Stimulated activated memory B cell treated with anti-CD40 and anti-IgM and Interleukin-4, amounts not matched to agents 10 μg/mL and 1 μg/mL and 100 μg/mL, for 72 hours (primary cell): ENCODE results near the gene IGFN1.

Experiments used
- ATAC-seq: fragments of 150-1000 bp; cut with Tn5 transposase; 2 replicates; pipeline ENCODE4 v1.10.0; 2021
- H3K27ac Mint-ChIP-seq: one replicate; pipeline ENCODE4 v1.8.0; 2022; ENCODE audit warnings: mild to moderate bottlenecking, mixed read lengths
- H3K27me3 Mint-ChIP-seq: one replicate; pipeline ENCODE4 v1.8.0; 2022; ENCODE audit warnings: mixed read lengths
- H3K36me3 Mint-ChIP-seq: one replicate; pipeline ENCODE4 v1.8.0; 2022; ENCODE audit warnings: mixed read lengths
- H3K4me1 Mint-ChIP-seq: one replicate; pipeline ENCODE4 v1.8.0; 2022; ENCODE audit warnings: mixed read lengths
- H3K4me3 Mint-ChIP-seq: one replicate; pipeline ENCODE4 v1.8.0; 2022; ENCODE audit warnings: mild to moderate bottlenecking, moderate library complexity, mixed read lengths
- H3K9me3 Mint-ChIP-seq: one replicate; pipeline ENCODE4 v1.8.0; 2022; ENCODE audit warnings: mixed read lengths

IGFN1 gene

DNA sequence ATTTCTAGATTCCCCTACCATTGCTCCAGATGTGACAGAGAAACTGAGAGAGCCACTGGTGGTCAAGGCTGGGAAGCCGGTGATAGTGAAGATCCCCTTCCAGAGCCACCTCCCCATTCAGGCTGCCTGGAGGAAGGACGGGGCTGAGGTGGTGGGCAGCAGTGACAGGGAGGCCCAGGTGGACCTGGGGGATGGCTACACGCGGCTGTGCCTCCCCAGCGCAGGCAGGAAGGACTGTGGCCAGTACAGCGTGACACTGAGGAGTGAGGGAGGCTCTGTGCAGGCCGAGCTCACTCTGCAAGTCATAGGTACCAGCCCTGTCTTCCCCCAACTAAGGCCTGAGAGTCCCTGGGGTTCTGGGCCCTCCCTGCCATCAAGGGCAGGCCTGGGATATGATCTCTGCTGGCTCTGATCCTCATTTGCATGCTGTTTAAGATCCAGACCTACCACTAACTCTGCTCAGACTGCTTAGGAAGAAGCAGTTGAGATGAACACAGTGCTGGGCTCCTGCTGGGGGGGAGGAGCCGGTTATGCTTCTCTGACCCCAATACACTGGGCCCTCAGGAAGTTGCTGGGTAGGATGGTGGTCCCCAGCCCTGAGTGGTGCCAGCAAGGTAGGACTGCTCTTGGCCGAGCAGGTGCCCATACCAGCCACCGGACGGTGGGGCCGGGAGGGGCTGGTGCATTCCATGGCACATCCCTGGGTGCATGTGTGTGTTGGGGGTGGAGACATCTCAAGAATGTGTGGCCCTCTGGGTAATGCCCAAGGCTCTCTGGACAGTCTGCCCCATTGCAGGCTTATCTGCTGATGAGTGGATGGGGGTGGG, 25.1 kb downstream of the IGFN1 start:
- no peak overlapping the region for H3K27ac Mint-ChIP-seq
- no peaks in the 10 kb centered on the region for H3K9me3 Mint-ChIP-seq
- ATAC-seq = no peak
- no peak overlapping the region for H3K4me3 Mint-ChIP-seq
- no peaks in the 10 kb centered on the region for H3K4me1 Mint-ChIP-seq
- H3K27me3 Mint-ChIP-seq = peaks cover 25% of the 10 kb centered on the region
- H3K36me3 Mint-ChIP-seq = no peaks in the 10 kb centered on the region

DNA sequence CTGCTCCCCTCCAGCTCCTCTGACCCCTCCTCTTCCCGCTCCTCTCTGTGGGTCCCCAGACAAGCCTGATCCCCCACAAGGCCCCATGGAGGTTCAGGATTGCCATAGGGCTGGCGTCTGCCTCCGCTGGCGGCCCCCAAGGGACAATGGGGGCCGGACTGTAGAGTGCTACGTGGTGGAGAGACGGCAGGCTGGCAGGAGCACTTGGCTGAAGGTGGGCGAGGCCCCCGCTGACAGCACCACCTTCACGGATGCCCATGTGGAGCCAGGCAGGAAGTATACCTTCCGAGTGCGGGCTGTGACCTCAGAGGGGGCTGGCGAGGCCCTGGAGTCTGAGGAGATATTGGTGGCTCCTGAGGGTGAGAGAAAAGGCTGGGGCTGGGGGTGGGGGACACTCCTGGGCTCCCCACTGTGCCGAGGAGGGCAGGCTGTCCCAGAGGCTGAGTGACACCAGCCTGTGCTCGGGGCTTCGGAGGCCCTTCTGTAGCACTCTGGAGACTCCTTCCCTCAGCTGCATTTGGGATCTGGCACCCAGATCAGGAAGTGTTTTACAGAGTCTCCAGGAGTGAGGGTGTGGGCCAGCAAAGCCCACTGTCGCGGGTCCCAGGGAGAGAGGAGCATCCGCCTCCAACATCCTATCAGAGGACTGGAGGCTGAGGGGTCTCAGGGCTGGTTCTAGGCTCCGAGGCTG, 25.9 kb downstream of the IGFN1 start:
- no peaks in the 10 kb centered on the region for H3K4me1 Mint-ChIP-seq
- no peak for ATAC-seq
- H3K4me3 Mint-ChIP-seq = no peak overlapping the region
- H3K27ac Mint-ChIP-seq = no peak overlapping the region
- H3K27me3 Mint-ChIP-seq = peaks cover 17% of the 10 kb centered on the region
- no peaks in the 10 kb centered on the region for H3K9me3 Mint-ChIP-seq
- H3K36me3 Mint-ChIP-seq = no peaks in the 10 kb centered on the region

DNA sequence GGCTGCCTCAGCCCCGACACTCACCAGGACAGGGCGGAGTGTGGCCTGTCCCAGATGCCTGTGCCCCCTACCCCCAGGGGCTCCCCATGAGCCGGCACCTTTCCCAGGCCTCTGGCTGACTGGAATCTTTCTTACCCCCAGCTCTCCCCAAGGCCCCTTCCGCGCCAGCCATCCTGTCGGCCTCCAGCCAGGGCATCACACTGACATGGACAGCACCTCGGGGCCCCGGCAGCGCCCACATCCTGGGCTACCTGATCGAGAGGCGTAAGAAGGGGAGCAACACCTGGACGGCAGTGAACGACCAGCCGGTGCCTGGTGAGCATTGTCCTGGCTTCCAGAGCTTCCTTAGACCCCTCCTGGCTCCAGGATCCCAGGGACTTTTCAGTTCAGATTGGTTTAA, 26.5 kb downstream of the IGFN1 start:
- Mint-ChIP-seq H3K9me3 (no peaks in the 10 kb centered on the region), H3K27ac (no peak overlapping the region)
- ATAC-seq = no peak

DNA sequence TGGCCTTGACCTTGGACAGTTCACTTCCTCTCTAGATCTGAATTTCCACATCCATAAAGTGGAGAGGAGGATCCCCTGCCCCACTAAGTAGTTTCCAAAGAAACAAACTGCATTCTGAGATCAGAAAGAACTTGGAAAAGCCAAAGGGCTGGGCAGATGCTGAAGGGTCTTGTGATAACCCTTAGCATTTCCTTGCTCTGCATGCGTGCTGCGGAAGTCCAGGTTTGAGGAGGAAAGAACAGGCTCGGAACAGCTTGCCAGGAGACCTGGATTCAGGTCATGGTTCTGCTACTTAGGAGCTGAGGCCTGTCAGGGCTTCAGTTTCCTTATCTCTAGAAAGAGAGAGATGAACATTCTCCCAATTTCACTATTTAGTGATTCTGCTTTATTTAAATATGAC, 27.2 kb downstream of the IGFN1 start:
- Mint-ChIP-seq H3K4me3 (no peak overlapping the region), H3K4me1 (no peaks in the 10 kb centered on the region), H3K9me3 (no peaks in the 10 kb centered on the region), H3K27me3 (peaks cover 6% of the 10 kb centered on the region), H3K27ac (no peak overlapping the region), H3K36me3 (no peaks in the 10 kb centered on the region)
- no peak for ATAC-seq

More for the DNA sequence above, 26.5 kb downstream of the IGFN1 start:
- Mint-ChIP-seq H3K4me3 (no peak overlapping the region), H3K36me3 (no peaks in the 10 kb centered on the region), H3K27me3 (peaks cover 11% of the 10 kb centered on the region), H3K4me1 (no peaks in the 10 kb centered on the region)

DNA sequence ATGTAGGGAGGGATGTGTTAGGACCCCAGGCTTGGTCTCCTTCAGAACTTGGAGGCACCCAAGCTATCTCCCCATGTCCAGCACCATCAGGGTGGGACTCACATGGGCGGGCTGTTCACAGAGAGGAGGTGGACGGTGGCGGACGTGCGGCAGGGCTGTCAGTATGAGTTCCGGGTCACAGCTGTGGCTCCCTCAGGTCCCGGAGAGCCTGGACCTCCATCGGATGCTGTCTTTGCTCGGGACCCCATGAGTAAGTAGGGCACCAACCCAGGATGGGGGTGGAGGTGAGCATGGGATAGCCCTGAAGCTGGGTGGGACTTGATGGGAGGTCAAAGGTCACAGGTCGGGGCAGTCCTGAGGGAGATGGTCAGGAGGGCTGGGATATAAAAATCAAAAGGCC, 27.8 kb downstream of the IGFN1 start:
- ATAC-seq = no peak
- H3K27ac Mint-ChIP-seq = no peak overlapping the region
- H3K4me1 Mint-ChIP-seq = no peaks in the 10 kb centered on the region
- peaks cover under 1% of the 10 kb centered on the region for H3K27me3 Mint-ChIP-seq
- no peaks in the 10 kb centered on the region for H3K36me3 Mint-ChIP-seq
- H3K4me3 Mint-ChIP-seq = no peak overlapping the region
- H3K9me3 Mint-ChIP-seq = no peaks in the 10 kb centered on the region

DNA sequence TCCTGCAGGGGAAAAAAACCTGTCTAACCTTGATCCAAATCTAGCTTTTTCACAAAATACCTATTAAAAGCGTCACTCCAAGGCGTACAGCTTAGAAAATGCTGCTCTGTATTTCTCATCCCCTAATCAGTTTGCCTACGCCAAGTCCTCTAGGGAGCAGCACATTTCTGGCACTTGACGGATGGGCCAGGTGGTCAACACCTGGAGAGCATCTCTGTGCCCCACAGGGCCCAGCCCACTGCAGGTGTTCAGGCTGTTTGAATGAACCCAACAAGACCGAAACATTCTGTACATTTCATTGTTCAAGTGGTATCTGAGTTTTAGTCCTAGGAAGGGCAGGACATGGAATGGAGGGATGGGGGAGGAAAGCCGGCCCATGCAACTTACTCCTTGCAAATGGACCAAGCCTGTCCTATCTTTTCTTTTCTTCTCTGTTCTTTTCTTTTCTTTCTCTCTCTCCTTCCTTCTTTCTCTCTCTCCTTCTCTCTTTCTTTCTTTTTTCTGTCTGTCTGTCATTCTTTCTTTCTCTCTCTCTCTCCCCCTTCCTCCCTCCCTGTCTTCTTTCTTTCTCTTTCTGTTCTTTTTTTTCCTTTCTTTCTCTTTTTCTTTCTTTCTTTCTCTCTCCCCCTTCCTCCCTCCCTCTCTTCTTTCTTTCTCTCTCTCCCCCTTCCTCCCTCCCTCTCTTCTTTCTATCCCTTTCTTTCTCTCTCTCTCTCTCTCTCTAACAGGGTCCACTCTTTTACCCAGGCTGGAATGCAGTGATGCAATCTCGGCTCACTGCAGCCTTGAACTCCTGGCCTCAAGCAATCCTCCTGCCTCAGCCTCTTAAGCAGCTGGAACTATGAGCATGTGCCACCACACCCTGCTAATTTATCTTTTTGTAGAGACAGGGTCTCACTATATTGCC, 29.1 kb downstream of the IGFN1 start:
- no peaks in the 10 kb centered on the region for H3K36me3 Mint-ChIP-seq
- no peaks in the 10 kb centered on the region for H3K9me3 Mint-ChIP-seq
- no peaks in the 10 kb centered on the region for H3K27me3 Mint-ChIP-seq
- H3K27ac Mint-ChIP-seq = no peak overlapping the region
- no peak for ATAC-seq
- no peak overlapping the region for H3K4me3 Mint-ChIP-seq
- H3K4me1 Mint-ChIP-seq = no peaks in the 10 kb centered on the region

DNA sequence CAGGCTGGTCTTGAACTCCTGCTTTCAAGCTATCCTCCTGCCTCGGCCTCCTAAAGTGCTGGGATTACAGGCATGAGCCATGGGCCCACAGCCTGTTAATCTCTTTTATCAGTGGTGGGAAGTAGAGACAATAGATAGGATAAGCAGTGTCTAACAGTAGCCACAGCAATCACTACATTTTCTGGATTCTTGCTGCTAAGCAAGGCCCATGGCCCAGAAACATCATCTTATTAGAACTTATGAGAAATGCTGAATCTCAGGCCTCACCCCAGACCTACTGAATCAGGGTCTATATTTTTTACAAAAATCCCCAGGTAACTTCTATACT, 29.7 kb downstream of the IGFN1 start:
- H3K4me3 Mint-ChIP-seq = no peak overlapping the region
- no peaks in the 10 kb centered on the region for H3K36me3 Mint-ChIP-seq
- H3K27ac Mint-ChIP-seq = no peak overlapping the region
- H3K27me3 Mint-ChIP-seq = no peaks in the 10 kb centered on the region
- no peaks in the 10 kb centered on the region for H3K9me3 Mint-ChIP-seq
- ATAC-seq = no peak
- no peaks in the 10 kb centered on the region for H3K4me1 Mint-ChIP-seq

DNA sequence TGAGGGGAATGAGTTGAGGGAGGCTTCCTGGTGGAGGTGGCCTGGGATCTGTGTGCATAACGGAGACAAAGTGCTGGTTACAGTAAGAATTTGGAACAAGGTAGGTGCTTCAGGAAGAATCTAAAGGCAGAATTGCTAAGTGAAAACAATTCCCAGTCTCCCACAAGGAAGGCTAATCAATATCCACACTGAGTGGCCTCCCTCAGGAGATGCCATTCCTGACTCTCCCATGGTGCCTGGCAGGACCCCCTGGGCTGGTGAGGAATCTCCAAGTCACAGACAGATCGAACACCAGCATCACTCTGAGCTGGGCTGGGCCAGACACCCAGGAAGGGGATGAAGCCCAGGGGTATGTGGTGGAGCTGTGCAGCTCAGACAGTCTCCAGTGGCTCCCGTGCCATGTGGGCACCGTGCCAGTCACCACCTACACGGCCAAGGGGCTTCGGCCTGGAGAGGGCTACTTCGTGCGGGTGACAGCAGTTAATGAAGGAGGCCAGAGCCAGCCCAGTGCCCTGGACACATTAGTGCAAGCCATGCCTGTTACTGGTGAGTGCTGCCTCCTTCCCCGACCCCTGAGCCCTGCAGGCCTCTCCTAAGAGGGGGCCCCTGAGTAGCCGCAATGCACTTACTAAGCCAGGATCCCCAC, 30.7 kb downstream of the IGFN1 start:
- H3K9me3 Mint-ChIP-seq = no peaks in the 10 kb centered on the region
- ATAC-seq = peak; percentile 21
- H3K36me3 Mint-ChIP-seq = no peaks in the 10 kb centered on the region
- H3K27me3 Mint-ChIP-seq = peaks cover 7% of the 10 kb centered on the region
- no peaks in the 10 kb centered on the region for H3K4me1 Mint-ChIP-seq
- no peak overlapping the region for H3K27ac Mint-ChIP-seq
- H3K4me3 Mint-ChIP-seq = no peak overlapping the region

DNA sequence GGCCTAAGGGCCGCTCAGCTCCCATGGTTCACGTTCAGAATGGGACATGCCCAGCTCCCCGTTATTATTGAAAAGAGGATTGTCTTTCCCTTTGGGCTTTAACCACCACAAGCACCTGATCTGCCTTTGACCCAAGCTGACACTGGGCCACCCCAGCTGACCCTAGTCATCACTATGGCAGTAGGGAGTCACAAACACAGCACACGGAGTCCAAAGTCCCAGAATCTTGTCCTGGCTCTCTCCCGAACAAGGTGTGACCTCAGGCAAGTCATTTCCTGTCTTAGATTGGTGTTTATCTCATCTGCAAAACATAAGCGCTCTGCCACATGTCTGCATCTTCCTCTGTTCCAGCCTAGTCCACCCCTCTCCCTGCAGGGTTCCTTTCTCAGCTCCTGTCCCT, 31.5 kb downstream of the IGFN1 start:
- H3K4me3 Mint-ChIP-seq = no peak overlapping the region
- no peaks in the 10 kb centered on the region for H3K36me3 Mint-ChIP-seq

DNA sequence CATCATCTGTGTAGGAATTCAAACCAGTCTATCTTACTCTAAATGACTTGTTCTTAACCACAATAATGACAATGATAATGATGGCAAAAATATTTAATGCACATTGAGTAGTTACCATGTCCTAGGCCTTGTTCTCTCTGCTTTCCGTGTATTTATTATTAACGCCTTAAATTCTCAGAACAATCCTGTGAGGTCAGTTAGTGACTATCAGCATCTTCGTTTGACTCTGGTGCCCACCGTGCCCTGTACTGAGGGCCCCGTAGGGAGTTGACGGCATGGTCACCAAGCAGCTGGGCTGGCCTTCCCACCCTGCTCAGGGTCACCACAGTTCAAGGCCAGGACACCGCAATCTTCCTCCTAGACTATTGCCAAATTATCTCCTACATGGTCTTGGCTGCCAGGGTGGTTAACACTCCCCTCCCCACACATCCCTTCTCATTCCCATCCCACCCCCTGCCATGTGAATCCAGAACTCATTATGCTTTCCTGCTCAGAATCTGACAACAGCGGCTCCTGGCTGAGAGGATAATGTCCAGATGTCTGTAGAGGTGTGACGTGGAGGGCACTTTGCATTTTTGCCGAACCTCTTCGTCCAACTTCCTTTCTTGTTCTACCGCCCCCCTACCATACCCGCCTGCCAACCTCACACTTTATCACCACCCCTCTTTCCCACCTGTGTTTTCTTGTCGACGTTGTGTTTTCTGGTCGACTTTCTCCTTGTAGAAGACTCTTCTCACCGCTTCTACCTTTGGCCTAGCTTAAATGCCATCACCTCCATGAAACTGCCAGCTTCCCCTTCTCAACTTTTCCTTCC, 33.4 kb downstream of the IGFN1 start:
- no peaks in the 10 kb centered on the region for H3K36me3 Mint-ChIP-seq
- no peaks in the 10 kb centered on the region for H3K4me1 Mint-ChIP-seq
- no peaks in the 10 kb centered on the region for H3K9me3 Mint-ChIP-seq
- H3K27ac Mint-ChIP-seq = no peak overlapping the region
- ATAC-seq = no peak
- peaks cover 27% of the 10 kb centered on the region for H3K27me3 Mint-ChIP-seq
- H3K4me3 Mint-ChIP-seq = no peak overlapping the region

More for the DNA sequence above, 31.5 kb downstream of the IGFN1 start:
- H3K27me3 Mint-ChIP-seq = peaks cover 15% of the 10 kb centered on the region
- no peaks in the 10 kb centered on the region for H3K4me1 Mint-ChIP-seq
- H3K27ac Mint-ChIP-seq = no peak overlapping the region
- no peaks in the 10 kb centered on the region for H3K9me3 Mint-ChIP-seq
- ATAC-seq = no peak

DNA sequence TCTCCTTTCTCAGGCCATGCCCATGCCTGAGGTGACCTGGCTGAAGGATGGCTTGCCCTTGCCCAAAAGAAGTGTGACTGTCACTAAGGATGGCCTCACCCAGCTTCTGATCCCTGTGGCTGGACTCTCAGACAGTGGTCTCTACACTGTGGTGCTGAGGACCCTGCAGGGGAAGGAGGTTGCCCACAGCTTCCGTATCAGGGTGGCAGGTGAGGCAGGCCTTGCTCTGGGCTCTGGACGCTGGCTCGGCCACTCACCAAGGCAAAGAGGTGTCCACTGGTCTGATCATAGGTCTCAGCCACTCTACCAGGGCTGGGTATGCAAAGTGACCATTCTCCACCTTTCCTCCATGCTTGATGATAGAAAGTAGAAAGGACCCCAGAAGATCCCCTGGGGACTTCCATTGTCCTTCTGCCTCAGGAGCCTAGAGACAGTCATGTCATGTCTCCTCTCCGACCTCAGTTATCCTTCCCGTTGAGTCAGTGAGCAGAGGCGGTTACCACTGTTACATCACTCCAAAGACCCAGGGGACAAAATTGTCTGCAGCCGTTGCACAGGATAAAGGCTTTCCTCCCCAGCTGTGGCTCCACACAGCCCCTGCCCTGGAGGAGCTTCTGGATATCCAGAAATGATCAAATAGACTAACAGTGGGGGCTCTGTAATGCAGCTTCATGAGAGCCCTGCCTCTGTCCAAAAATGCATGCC, 34.2 kb downstream of the IGFN1 start:
- Mint-ChIP-seq H3K4me1 (no peaks in the 10 kb centered on the region), H3K36me3 (no peaks in the 10 kb centered on the region), H3K27me3 (peaks cover 35% of the 10 kb centered on the region), H3K9me3 (no peaks in the 10 kb centered on the region), H3K27ac (no peak overlapping the region), H3K4me3 (no peak overlapping the region)
- no peak for ATAC-seq

DNA sequence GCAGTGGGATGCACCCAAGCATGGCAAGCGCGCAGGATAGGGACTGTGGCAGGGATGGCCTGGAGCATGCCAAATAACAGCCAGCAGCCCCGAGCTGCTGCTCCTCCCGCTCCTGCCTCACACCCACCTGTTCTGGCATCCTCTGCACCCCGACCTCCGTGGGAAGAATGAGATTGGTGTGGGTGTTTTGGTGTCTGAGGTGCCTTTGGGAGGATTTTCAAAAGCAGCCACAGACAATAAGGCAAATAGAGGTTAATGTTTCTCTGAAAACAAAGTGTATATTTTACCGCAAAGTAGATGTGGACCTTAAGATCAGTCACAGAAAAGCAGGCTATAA, 35.5 kb downstream of the IGFN1 start:
- Mint-ChIP-seq H3K9me3 (no peaks in the 10 kb centered on the region), H3K27me3 (peaks cover 35% of the 10 kb centered on the region), H3K36me3 (no peaks in the 10 kb centered on the region), H3K4me3 (no peak overlapping the region), H3K4me1 (no peaks in the 10 kb centered on the region), H3K27ac (no peak overlapping the region)
- no peak for ATAC-seq

DNA sequence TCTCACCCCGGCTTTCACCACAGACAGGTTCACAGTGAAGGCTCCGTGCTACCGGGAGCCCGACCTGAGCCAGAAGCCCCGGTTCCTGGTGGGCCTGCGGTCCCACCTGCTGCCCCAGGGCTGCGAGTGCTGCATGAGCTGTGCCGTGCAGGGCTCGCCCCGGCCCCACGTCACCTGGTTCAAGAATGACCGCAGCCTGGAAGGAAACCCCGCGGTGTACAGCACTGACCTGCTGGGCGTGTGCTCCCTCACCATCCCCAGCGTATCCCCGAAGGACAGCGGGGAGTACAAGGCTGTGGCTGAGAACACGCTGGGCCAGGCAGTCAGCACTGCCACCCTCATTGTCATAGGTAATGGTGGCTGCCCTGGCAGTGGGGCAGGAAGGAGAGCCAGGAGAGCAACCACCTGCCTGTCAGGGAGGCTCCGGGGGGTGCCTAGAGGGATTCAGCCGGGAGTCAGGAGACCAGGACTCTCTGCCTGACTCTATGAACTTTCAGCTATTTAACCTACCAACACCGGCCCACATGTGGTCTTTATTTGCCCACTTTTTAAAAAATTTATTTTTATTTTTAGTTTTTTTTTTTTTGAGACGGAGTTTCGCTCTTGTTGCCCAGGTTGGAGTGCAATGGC, 36.4 kb downstream of the IGFN1 start:
- H3K4me3 Mint-ChIP-seq = no peak overlapping the region
- no peaks in the 10 kb centered on the region for H3K36me3 Mint-ChIP-seq
- no peak overlapping the region for H3K27ac Mint-ChIP-seq
- peaks cover 2% of the 10 kb centered on the region for H3K9me3 Mint-ChIP-seq
- no peaks in the 10 kb centered on the region for H3K4me1 Mint-ChIP-seq
- ATAC-seq = no peak
- peaks cover 35% of the 10 kb centered on the region for H3K27me3 Mint-ChIP-seq
